Measurements from ENCODE around the gene PSG1.

GRCh38 chr19:42850981-42851717 is 28.4 kb downstream of the PSG1 start:
- TF ChIP-seq CTCF (conservative IDR thresholded peaks at IDR 0.05; ENCODE audit: low read depth in 2 of 2) (no peak), REST (IDR thresholded peaks at IDR 0.05; ENCODE audit: unreplicated experiment) (no peak), STAT1 (IDR thresholded peaks at IDR 0.05; ENCODE audit: unreplicated experiment) (no peak), EZH2 (IDR thresholded peaks at IDR 0.05; ENCODE audit: low read depth, unreplicated experiment) (no peak), EZH2phosphoT487 (IDR thresholded peaks at IDR 0.05; ENCODE audit: unreplicated experiment) (no peak), ZNF114 (CRISPR knock-in tag; IDR thresholded peaks at IDR 0.05) (no peak), POLR2AphosphoS5 (IDR thresholded peaks at IDR 0.05; ENCODE audit: low read depth) (no peak), JUNB (IDR thresholded peaks at IDR 0.05; ENCODE audit: unreplicated experiment) (no peak)
